GM12878 (cell line): ENCODE results near the gene TMEM272. TPM values are rescaled to one million over a fixed set of nuclear protein-coding genes. Genes with fewer than 3 reads are reported as not detected.

Source experiments
- ATAC-seq: fragments of 200-7000 bp; cut with Tn5 transposase; 3 replicates; pipeline ENCODE4 v1.9.1; 2020; ENCODE audit warnings: mild to moderate bottlenecking, moderate library complexity
- BruUV-seq: library from RNA; stranded (reverse); fragments of 400-500 nt; replicated peaks from 2 replicates; lab custom pipeline; 2021; lab: Mats Ljungman, UMichigan
- CTCF ChIA-PET: fragments of 300-600 bp; sonication (Branson Sonifier 250); formaldehyde crosslinking; extraction: SDS; loops from one replicate; lab custom pipeline; 2021; ENCODE audit warnings: inconsistent platforms; lab: Yijun Ruan, JAX
- POLR2A ChIA-PET: fragments of 350-600 bp; formaldehyde crosslinking; extraction: SDS; loops from one replicate; lab custom pipeline; 2021; ENCODE audit warnings: inconsistent platforms; lab: Charles Lee
- RAD21 ChIA-PET: fragments of 300-600 bp; sonication (Branson Sonifier 250); formaldehyde crosslinking; loops from one replicate; lab custom pipeline; 2023; ENCODE audit warnings: antibody characterized with exemption; ENCODE audit not compliant: unreplicated experiment; lab: Charles Lee
- SMC1A ChIA-PET: fragments of 300-600 bp; sonication (Branson Sonifier 250); formaldehyde crosslinking; loops from one replicate; lab custom pipeline; 2023; ENCODE audit not compliant: unreplicated experiment, uncharacterized antibody; lab: Charles Lee
- DNase-seq: peaks from one replicate; pipeline ENCODE4 v3.0.0-alpha.2; 2011; ENCODE audit warnings: low read depth, low spot score
- FAIRE-seq: peaks from 3 replicates; lab custom pipeline; 2011; peaks lifted over from hg19 to GRCh38; lab: Jason Lieb, UNC
- H2AFZ ChIP-seq: 2 replicates; pipeline ENCODE4 v1.6.0; 2011; ENCODE audit warnings: low read depth, low read length, control low read depth; ENCODE audit not compliant: control insufficient read depth
- H3K27ac ChIP-seq: 2 replicates; pipeline ENCODE4 v1.5.1; 2011; ENCODE audit warnings: control low read depth; ENCODE audit not compliant: control insufficient read depth, insufficient read depth
- H3K27me3 ChIP-seq, 2 experiments: replicated peaks in 1 of 2; 2 replicates each; pipeline versions ENCODE4 v1.6.0 to v1.6.1; 2011; ENCODE audit warnings: low read length in 1 of 2; ENCODE audit not compliant: control insufficient read depth in 2 of 2, insufficient read depth in 2 of 2
- H3K36me3 ChIP-seq, 2 experiments: 2 replicates each; pipeline ENCODE4 v1.5.1; 2011; ENCODE audit warnings: low read length in 1 of 2; ENCODE audit not compliant: control insufficient read depth in 2 of 2, insufficient read depth in 2 of 2
- H3K4me1 ChIP-seq: 2 replicates; pipeline ENCODE4 v1.6.1; 2011; ENCODE audit warnings: mild to moderate bottlenecking, low read length, moderate library complexity, mixed read lengths; ENCODE audit not compliant: control insufficient read depth, insufficient read depth
- H3K4me2 ChIP-seq: 2 replicates; pipeline ENCODE4 v1.6.0; 2011; ENCODE audit warnings: control low read depth; ENCODE audit not compliant: control insufficient read depth, insufficient read depth
- H3K4me3 ChIP-seq: fragments of 200-600 bp; sonication (generic); 2 replicates; pipeline ENCODE4 v1.5.1; 2016
- H3K79me2 ChIP-seq: 2 replicates; pipeline ENCODE4 v1.6.0; 2011; ENCODE audit warnings: low read length; ENCODE audit not compliant: control insufficient read depth, insufficient read depth
- H3K9ac ChIP-seq: 2 replicates; pipeline ENCODE4 v1.8.0; 2011; ENCODE audit warnings: low read length, control low read depth, mixed read lengths; ENCODE audit not compliant: control insufficient read depth, insufficient read depth
- H3K9me3 ChIP-seq: replicated peaks from 3 replicates; pipeline ENCODE4 v1.5.1; 2011; ENCODE audit warnings: mild to moderate bottlenecking, low read length; ENCODE audit not compliant: control insufficient read depth, insufficient read depth
- H4K20me1 ChIP-seq: 2 replicates; pipeline ENCODE4 v1.6.0; 2011; ENCODE audit not compliant: control insufficient read depth, insufficient read depth
- BACH1 ChIP-seq: fragments of 450-650 bp; IDR thresholded peaks from 2 replicates; pipeline ENCODE4 v1.6.1; 2017; ENCODE audit warnings: mild to moderate bottlenecking, borderline replicate concordance
- BHLHE40 ChIP-seq, 2 experiments: fragments of 450-650 bp in 1 of 2; IDR thresholded peaks; 2 replicates each; pipeline ENCODE4 v1.6.1; 2011 to 2017; ENCODE audit warnings: low read depth in 2 of 2, borderline replicate concordance in 1 of 2, improper control_type of control experiment in 1 of 2, low read length in 1 of 2, mild to moderate bottlenecking in 1 of 2
- CEBPB ChIP-seq, 2 experiments: fragments of 150-350 bp in 1 of 2; IDR thresholded peaks; 2 replicates each; pipeline ENCODE4 v1.6.1; 2012 to 2014; ENCODE audit warnings: low read depth in 2 of 2, low read length in 2 of 2, borderline replicate concordance in 1 of 2, inconsistent platforms in 1 of 2
- EED ChIP-seq: sonication (generic); IDR thresholded peaks from 2 replicates; pipeline ENCODE4 v1.6.1; 2016; ENCODE audit warnings: antibody characterized with exemption, low read depth
- NBN ChIP-seq: fragments of 450-650 bp; IDR thresholded peaks from 2 replicates; pipeline ENCODE4 v1.6.1; 2016
- NKRF ChIP-seq: fragments of 450-650 bp; conservative IDR thresholded peaks from 2 replicates; pipeline ENCODE4 v1.6.1; 2017; ENCODE audit warnings: mild to moderate bottlenecking, moderate library complexity
- NR2C1 ChIP-seq: fragments of 450-650 bp; IDR thresholded peaks from 2 replicates; pipeline ENCODE4 v1.6.1; 2017; ENCODE audit warnings: antibody characterized with exemption, mild to moderate bottlenecking, moderate library complexity
- NRF1 ChIP-seq: conservative IDR thresholded peaks from 2 replicates; pipeline ENCODE4 v1.6.1; 2011; ENCODE audit warnings: mild to moderate bottlenecking, low read depth, low read length, improper control_type of control experiment
- USF1 ChIP-seq: IDR thresholded peaks from 2 replicates; pipeline ENCODE4 v1.6.1; 2011; ENCODE audit warnings: borderline replicate concordance, low read depth, mild to moderate bottlenecking, moderate library complexity, mixed read lengths, low read length; ENCODE audit not compliant: insufficient read depth; ENCODE audit errors: extremely low read length
- YBX1 ChIP-seq: fragments of 450-650 bp; IDR thresholded peaks from 2 replicates; pipeline ENCODE4 v1.6.1; 2016; ENCODE audit warnings: antibody characterized with exemption
- WGBS: methylation state at CpG from one replicate; pipeline ENCODE4 v1.1.6; 2016; ENCODE audit warnings: low lambda C conversion rate; ENCODE audit not compliant: insufficient replicate concordance, insufficient coverage; ENCODE audit errors: missing lambda C conversion rate; 5-methylcytosine and 5-hydroxymethylcytosine counted together
- in situ Hi-C: fragments of 300-500 bp; cut with MboI; formaldehyde crosslinking; loops from 9 replicates; pipeline ENCODE4 v1.14.3; 2018; ENCODE audit warnings: mixed read lengths
- intact Hi-C: fragments of 100-400 bp; cut with micrococcal nuclease; formaldehyde crosslinking; loops from one replicate; pipeline ENCODE4 v1.14.2; 2022; ENCODE audit not compliant: unreplicated experiment
- polyA plus RNA-seq, 11 experiments: library from polyadenylated mRNA; depleted of rRNA in 4 of 11; unstranded in 6 of 11; stranded (reverse) in 5 of 11; fragments of >200 nt; fragmentation: Nextera tagmentation in 4 of 11; fragmentation: Illumina TruSeq in 1 of 11; extraction: Ambion mirVana in 4 of 11; extraction: Trizol in 1 of 11; gene quantifications; 1 replicate in 1 of 11; 2 replicates in 10 of 11; pipeline versions ENCODE4 v1.2.1 to v1.2.3, GENCODE V29; 2011 to 2016; ENCODE audit warnings: inconsistent platforms in 2 of 11, missing spikeins in 2 of 11, low read depth in 1 of 11
- total RNA-seq, 4 experiments: library from RNA; depleted of rRNA in 3 of 4; stranded (reverse); fragments of >200 nt in 3 of 4; fragmentation: Illumina TruSeq in 1 of 4; extraction: Trizol in 1 of 4; gene quantifications; 2 replicates each; pipeline versions ENCODE4 v1.2.1 to v1.2.3, GENCODE V29; 2013 to 2021
- TF ChIP-seq, protein P1 (sequence below): IDR thresholded peaks from 2 replicates; pipeline ENCODE4 v1.6.1; 2012; ENCODE audit warnings: mild to moderate bottlenecking, low read depth, low read length
- TF ChIP-seq, protein P2 (sequence below): IDR thresholded peaks from 2 replicates; pipeline ENCODE4 v1.6.1; 2011; ENCODE audit warnings: low read depth, mild to moderate bottlenecking, low read length, moderate library complexity, borderline replicate concordance; ENCODE audit errors: extremely low read depth
- TF ChIP-seq, protein P3 (sequence below): fragments of 450-650 bp; formaldehyde crosslinking; IDR thresholded peaks from 2 replicates; pipeline ENCODE4 v1.4.0; 2022; ENCODE audit warnings: mild to moderate bottlenecking, moderate library complexity

The TMEM272 gene
- total and polyA plus RNA-seq, 10 of the 15 experiments (the other 5 are each of a cell fraction or from before 2014, with no cell fraction given) = 0.01 to 0.04 TPM; not detected in 8

- in situ Hi-C loops (no loop called here), intact Hi-C loops (loop anchor here (10.0 kb wide), 1 partner anchor 641 kb away; the partner anchor contains the start of genes CKAP2 and VPS36)
- ChIA-PET POLR2A (interaction anchor here (1.0 kb wide), 1 partner anchor 262 kb away, joined by 3 read pairs; no protein-coding TSS in a partner anchor), SMC1A (interaction anchor here (0.5 to 5.0 kb wide), 24 partner anchors 8 to 636 kb away, joined by 3 to 85 read pairs (median 10); partner anchors contain the start of gene NEK5), RAD21 (interaction anchor here (0.6 to 6.5 kb wide), 13 partner anchors 7 to 318 kb away, joined by 3 to 75 read pairs (median 4); no protein-coding TSS in a partner anchor), CTCF (interaction anchor here (0.5 to 5.0 kb wide), 26 partner anchors 9 to 689 kb away, joined by 3 to 180 read pairs (median 8); partner anchors contain the start of genes ALG11, CCDC70 and NEK5)
- Histone ChIP-seq H3K36me3 (no peaks in the 10 kb centered on the region), H3K4me2 (no peak overlapping the region), H4K20me1 (no peaks in the 10 kb centered on the region), H3K27me3 (no peaks in the 10 kb centered on the region), H3K4me3 (no peak overlapping the region), H3K9me3 (no peaks in the 10 kb centered on the region), H3K9ac (no peak overlapping the region), H3K4me1 (peaks cover 24% of the 10 kb centered on the region), H3K79me2 (no peaks in the 10 kb centered on the region), H3K27ac (no peak overlapping the region), H2AFZ (no peak overlapping the region)
- no TSS peak for BruUV-seq
- no peak for FAIRE-seq
- no peak for DNase-seq
- WGBS = 100% methylated on average over 2 of the region's 2 CpGs
- ATAC-seq = no peak
- TF ChIP-seq NBN (no peak), YBX1 (no peak), CEBPB (IDR thresholded peaks at IDR 0.05; ENCODE audit: borderline replicate concordance in 1 of 2, low read depth in 2 of 2, low read length in 2 of 2) (no peak), EED (no peak), NRF1 (no peak), NR2C1 (no peak), USF1 (no peak), BHLHE40 (IDR thresholded peaks at IDR 0.05; ENCODE audit: borderline replicate concordance in 1 of 2, low read depth in 2 of 2, low read length in 1 of 2) (no peak), NKRF (no peak), BACH1 (no peak)
- TF ChIP-seq, protein P1, sequence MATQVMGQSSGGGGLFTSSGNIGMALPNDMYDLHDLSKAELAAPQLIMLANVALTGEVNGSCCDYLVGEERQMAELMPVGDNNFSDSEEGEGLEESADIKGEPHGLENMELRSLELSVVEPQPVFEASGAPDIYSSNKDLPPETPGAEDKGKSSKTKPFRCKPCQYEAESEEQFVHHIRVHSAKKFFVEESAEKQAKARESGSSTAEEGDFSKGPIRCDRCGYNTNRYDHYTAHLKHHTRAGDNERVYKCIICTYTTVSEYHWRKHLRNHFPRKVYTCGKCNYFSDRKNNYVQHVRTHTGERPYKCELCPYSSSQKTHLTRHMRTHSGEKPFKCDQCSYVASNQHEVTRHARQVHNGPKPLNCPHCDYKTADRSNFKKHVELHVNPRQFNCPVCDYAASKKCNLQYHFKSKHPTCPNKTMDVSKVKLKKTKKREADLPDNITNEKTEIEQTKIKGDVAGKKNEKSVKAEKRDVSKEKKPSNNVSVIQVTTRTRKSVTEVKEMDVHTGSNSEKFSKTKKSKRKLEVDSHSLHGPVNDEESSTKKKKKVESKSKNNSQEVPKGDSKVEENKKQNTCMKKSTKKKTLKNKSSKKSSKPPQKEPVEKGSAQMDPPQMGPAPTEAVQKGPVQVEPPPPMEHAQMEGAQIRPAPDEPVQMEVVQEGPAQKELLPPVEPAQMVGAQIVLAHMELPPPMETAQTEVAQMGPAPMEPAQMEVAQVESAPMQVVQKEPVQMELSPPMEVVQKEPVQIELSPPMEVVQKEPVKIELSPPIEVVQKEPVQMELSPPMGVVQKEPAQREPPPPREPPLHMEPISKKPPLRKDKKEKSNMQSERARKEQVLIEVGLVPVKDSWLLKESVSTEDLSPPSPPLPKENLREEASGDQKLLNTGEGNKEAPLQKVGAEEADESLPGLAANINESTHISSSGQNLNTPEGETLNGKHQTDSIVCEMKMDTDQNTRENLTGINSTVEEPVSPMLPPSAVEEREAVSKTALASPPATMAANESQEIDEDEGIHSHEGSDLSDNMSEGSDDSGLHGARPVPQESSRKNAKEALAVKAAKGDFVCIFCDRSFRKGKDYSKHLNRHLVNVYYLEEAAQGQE = no peak
- TF ChIP-seq, protein P2, sequence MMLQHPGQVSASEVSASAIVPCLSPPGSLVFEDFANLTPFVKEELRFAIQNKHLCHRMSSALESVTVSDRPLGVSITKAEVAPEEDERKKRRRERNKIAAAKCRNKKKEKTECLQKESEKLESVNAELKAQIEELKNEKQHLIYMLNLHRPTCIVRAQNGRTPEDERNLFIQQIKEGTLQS = no peak
- TF ChIP-seq, protein P3, sequence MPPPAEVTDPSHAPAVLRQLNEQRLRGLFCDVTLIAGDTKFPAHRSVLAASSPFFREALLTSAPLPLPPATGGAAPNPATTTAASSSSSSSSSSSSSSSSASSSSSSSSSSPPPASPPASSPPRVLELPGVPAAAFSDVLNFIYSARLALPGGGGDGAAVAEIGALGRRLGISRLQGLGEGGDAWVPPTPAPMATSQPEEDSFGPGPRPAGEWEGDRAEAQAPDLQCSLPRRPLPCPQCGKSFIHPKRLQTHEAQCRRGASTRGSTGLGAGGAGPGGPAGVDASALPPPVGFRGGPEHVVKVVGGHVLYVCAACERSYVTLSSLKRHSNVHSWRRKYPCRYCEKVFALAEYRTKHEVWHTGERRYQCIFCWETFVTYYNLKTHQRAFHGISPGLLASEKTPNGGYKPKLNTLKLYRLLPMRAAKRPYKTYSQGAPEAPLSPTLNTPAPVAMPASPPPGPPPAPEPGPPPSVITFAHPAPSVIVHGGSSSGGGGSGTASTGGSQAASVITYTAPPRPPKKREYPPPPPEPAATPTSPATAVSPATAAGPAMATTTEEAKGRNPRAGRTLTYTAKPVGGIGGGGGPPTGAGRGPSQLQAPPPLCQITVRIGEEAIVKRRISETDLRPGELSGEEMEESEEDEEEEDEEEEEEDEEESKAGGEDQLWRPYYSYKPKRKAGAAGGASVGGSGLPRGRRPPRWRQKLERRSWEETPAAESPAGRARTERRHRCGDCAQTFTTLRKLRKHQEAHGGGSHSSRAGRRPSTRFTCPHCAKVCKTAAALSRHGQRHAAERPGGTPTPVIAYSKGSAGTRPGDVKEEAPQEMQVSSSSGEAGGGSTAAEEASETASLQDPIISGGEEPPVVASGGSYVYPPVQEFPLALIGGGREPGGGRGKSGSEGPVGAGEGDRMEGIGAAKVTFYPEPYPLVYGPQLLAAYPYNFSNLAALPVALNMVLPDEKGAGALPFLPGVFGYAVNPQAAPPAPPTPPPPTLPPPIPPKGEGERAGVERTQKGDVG (CRISPR knock-in tag) = no peak
Measured at GRCh38 chr13:51814071-51814470, 30.9 kb downstream of the TMEM272 start.
